HFFc6 (cell line): Measurements from ENCODE around the gene DPH5. TPM values are rescaled to one million over a fixed set of nuclear protein-coding genes. Genes with fewer than 3 reads are reported as not detected.

Experiments used
- DNase-seq: peaks from one replicate; pipeline ENCODE4 v3.0.0-alpha.2; 2018
- H3K27ac Mint-ChIP-seq: 2 replicates; pipeline ENCODE4 v1.8.0; 2020; ENCODE audit warnings: mild to moderate bottlenecking, mixed read lengths
- H3K27me3 Mint-ChIP-seq: 2 replicates; pipeline ENCODE4 v1.8.0; 2021; ENCODE audit warnings: mild to moderate bottlenecking, moderate library complexity, mixed read lengths; ENCODE audit not compliant: insufficient read depth
- H3K36me3 Mint-ChIP-seq: 2 replicates; pipeline ENCODE4 v1.8.0; 2021; ENCODE audit warnings: low read depth, mixed read lengths
- H3K4me1 Mint-ChIP-seq: 2 replicates; pipeline ENCODE4 v1.8.0; 2020; ENCODE audit warnings: low read depth, mixed read lengths
- H3K4me3 Mint-ChIP-seq: 2 replicates; pipeline ENCODE4 v1.8.0; 2020; ENCODE audit warnings: mild to moderate bottlenecking, moderate library complexity, mixed read lengths
- H3K9me3 Mint-ChIP-seq: 2 replicates; pipeline ENCODE4 v1.8.0; 2020; ENCODE audit warnings: mild to moderate bottlenecking, mixed read lengths
- CTCF ChIP-seq: fragments of 200-600 bp; sonication (generic); IDR thresholded peaks from 2 replicates; pipeline ENCODE4 v1.5.0; 2021; ENCODE audit warnings: antibody characterized with exemption, mild to moderate bottlenecking
- total RNA-seq, 6 experiments: library from RNA; stranded (reverse); fragmentation: NEBNext Ultra II Directional; extraction: Animal tissue kit (Norgen Biotek cat#: 25700); gene quantifications; 2 replicates in 1 of 6; 3 replicates in 5 of 6; pipeline ENCODE4 v1.2.3, GENCODE V29; 2021

The DPH5 gene
- total RNA-seq, 6 experiments from 2014 or later: 38.1 to 49.8 (median 39.3) TPM

DNA sequence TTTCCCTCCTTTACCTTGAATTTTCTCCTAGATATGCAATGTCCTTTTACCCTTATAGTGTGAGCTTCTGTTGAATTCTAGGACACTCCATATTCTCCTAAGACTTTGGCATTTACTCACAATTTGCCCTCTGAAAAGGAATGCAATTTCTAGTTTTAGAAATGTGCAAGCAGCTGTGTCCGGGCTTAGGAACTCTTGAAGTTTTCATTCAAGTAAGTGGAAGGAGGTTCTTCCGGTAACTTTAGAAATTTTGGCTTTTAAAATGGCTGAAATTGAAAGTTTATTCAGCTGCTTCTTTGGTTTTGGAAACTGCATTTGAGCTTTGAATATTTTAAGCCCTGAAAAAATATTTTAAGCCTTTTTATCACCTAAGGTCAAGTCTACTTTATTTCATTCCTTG lies 56.3 kb downstream of the DPH5 start:
- Mint-ChIP-seq H3K36me3 (peaks cover 6% of the 10 kb centered on the region; the same call in 1 of the 2 replicates), H3K9me3 (no peaks in the 10 kb centered on the region), H3K4me3 (no peak overlapping the region), H3K4me1 (peaks cover 17% of the 10 kb centered on the region), H3K27me3 (no peaks in the 10 kb centered on the region), H3K27ac (no peak overlapping the region)
- no peak for TF ChIP-seq CTCF
- DNase-seq: no peak

- no peak for DNase-seq
- H3K27me3 Mint-ChIP-seq: no peaks in the 10 kb centered on the region
- H3K4me3 Mint-ChIP-seq: no peak overlapping the region
- H3K9me3 Mint-ChIP-seq: no peaks in the 10 kb centered on the region
- no peak for TF ChIP-seq CTCF
- H3K27ac Mint-ChIP-seq: no peak overlapping the region
- H3K4me1 Mint-ChIP-seq: peaks cover 17% of the 10 kb centered on the region
- H3K36me3 Mint-ChIP-seq: peaks cover 6% of the 10 kb centered on the region; the same call in 1 of the 2 replicates
Measured at GRCh38 chr1:100968621-100969020, 57.0 kb downstream of the DPH5 start.

- no peak for DNase-seq
- Mint-ChIP-seq H3K4me1 (peaks cover 42% of the 10 kb centered on the region), H3K36me3 (peaks cover 24% of the 10 kb centered on the region), H3K4me3 (no peak overlapping the region), H3K9me3 (no peaks in the 10 kb centered on the region), H3K27ac (peak overlapping the region; percentile 69), H3K27me3 (no peaks in the 10 kb centered on the region)
- TF ChIP-seq CTCF: no peak
Measured at GRCh38 chr1:100960098-100960497, 65.5 kb downstream of the DPH5 start.

GRCh38 chr1:100959502-100960060 lies 66.0 kb downstream of the DPH5 start:
- peak; percentile 14 for DNase-seq
- Mint-ChIP-seq H3K27me3 (no peaks in the 10 kb centered on the region), H3K4me1 (peaks cover 46% of the 10 kb centered on the region), H3K36me3 (peaks cover 24% of the 10 kb centered on the region), H3K27ac (peak overlapping the region; percentile 69), H3K9me3 (no peaks in the 10 kb centered on the region), H3K4me3 (0 out of 2 replicates have a peak overlapping the region, but pooled peaks have one; percentile 6)
- TF ChIP-seq CTCF: no peak

DNA sequence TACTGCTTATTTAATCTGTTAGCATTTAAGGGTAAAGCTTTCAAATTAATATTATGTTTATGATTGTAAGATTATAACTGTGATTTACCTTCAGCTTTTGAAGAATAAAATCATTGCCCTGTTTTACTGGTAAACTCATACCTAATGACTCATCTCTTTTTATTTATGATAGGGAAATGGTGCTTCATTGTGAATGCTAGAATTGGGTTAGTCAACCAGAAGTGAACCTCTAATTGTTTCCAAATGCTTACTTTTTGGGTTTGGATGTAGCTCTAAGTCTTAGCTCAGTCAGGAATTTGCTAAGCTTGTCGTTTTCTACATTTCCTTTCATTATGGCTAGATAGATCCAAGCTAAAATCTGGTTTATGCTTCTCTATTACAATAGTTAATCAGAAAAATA lies 70.3 kb downstream of the DPH5 start:
- H3K27me3 Mint-ChIP-seq: no peaks in the 10 kb centered on the region
- peak; percentile 89 for DNase-seq
- no peaks in the 10 kb centered on the region for H3K9me3 Mint-ChIP-seq
- H3K36me3 Mint-ChIP-seq: peaks cover 28% of the 10 kb centered on the region
- peak overlapping the region; percentile 46; the same call in 1 of the 2 replicates for H3K4me3 Mint-ChIP-seq
- H3K27ac Mint-ChIP-seq: peak overlapping the region; percentile 69
- peaks cover 76% of the 10 kb centered on the region for H3K4me1 Mint-ChIP-seq
- no peak for TF ChIP-seq CTCF
